Right atrium auricular region (tissue), 2 donors: ENCODE measurements around the gene CHGA. TPM values are rescaled to one million over a fixed set of nuclear protein-coding genes. Genes with fewer than 3 reads are reported as not detected.

ENCODE experiments used
- DNase-seq: peaks from one replicate; pipeline ENCODE4 v3.0.0-alpha.2; 2019; ENCODE audit warnings: low spot score
- H3K27ac ChIP-seq, 2 donors: fragments of 200-600 bp; sonication (generic); 1 replicate in 1 of 2; 2 replicates in 1 of 2; pipeline ENCODE4 v1.5.1; 2016 to 2019
- H3K27me3 ChIP-seq, 2 donors: fragments of 200-600 bp; sonication (generic); one replicate each; pipeline versions ENCODE4 v1.5.1 to v1.6.0; 2017 to 2019
- H3K36me3 ChIP-seq: fragments of 200-600 bp; sonication (generic); one replicate; pipeline ENCODE4 v1.5.1; 2016
- H3K4me1 ChIP-seq, 2 donors: fragments of 200-600 bp; sonication (generic); one replicate each; pipeline versions ENCODE4 v1.5.1 to v1.6.0; 2017 to 2019
- H3K4me3 ChIP-seq, 2 donors: fragments of 200-600 bp; sonication (generic); 1 replicate in 1 of 2; 2 replicates in 1 of 2; pipeline ENCODE4 v1.5.1; 2017 to 2019; ENCODE audit warnings: mild to moderate bottlenecking in 1 of 2, moderate library complexity in 1 of 2
- H3K9me3 ChIP-seq, 2 donors: fragments of 200-600 bp; sonication (generic); one replicate each; pipeline ENCODE4 v1.5.1; 2019
- CTCF ChIP-seq, 2 donors: fragments of 200-600 bp; sonication (generic); IDR thresholded peaks; one replicate each; pipeline ENCODE4 v1.5.1; 2019; ENCODE audit warnings: antibody characterized with exemption in 2 of 2
- total RNA-seq, 2 donors: library from RNA; depleted of rRNA; stranded (reverse); fragments of >200 nt; gene quantifications; one replicate each; pipeline ENCODE4 v1.1.0, GENCODE V29; 2016

CHGA gene
- total RNA-seq, 2 donors from 2014 or later: not detected

- no peak for DNase-seq
- H3K27ac ChIP-seq: no peak overlapping the region
- TF ChIP-seq CTCF (IDR thresholded peaks at IDR 0.05): no peak
- peaks cover 44% of the 10 kb centered on the region for H3K36me3 ChIP-seq
- H3K4me3 ChIP-seq: no peak overlapping the region
- H3K9me3 ChIP-seq: no peaks in the 10 kb centered on the region
- no peaks in the 10 kb centered on the region for H3K27me3 ChIP-seq
- H3K4me1 ChIP-seq: peaks cover 0 to 12% of the 10 kb centered on the region in 2 donors
Measured at GRCh38 chr14:92942136-92942535, 19.2 kb downstream of the CHGA start.

- Histone ChIP-seq H3K4me1 (peaks cover 0 to 12% of the 10 kb centered on the region in 2 donors), H3K27me3 (no peaks in the 10 kb centered on the region), H3K36me3 (peaks cover 41% of the 10 kb centered on the region), H3K4me3 (no peak overlapping the region), H3K9me3 (no peaks in the 10 kb centered on the region), H3K27ac (no peak overlapping the region)
- no peak for DNase-seq
- no peak for TF ChIP-seq CTCF (IDR thresholded peaks at IDR 0.05)
Measured at GRCh38 chr14:92942576-92942975, 19.6 kb downstream of the CHGA start.

GRCh38 chr14:92942976-92943710 lies 20.2 kb downstream of the CHGA start:
- Histone ChIP-seq H3K4me1 (peaks cover 0 to 12% of the 10 kb centered on the region in 2 donors), H3K9me3 (no peaks in the 10 kb centered on the region), H3K27ac (no peak overlapping the region), H3K36me3 (peaks cover 45% of the 10 kb centered on the region), H3K27me3 (no peaks in the 10 kb centered on the region), H3K4me3 (no peak overlapping the region)
- DNase-seq: no peak
- TF ChIP-seq CTCF (IDR thresholded peaks at IDR 0.05): no peak

GRCh38 chr14:92943855-92944570 lies 21.1 kb downstream of the CHGA start:
- no peak overlapping the region for H3K27ac ChIP-seq
- no peaks in the 10 kb centered on the region for H3K27me3 ChIP-seq
- TF ChIP-seq CTCF (IDR thresholded peaks at IDR 0.05): no peak
- no peak for DNase-seq
- no peaks in the 10 kb centered on the region for H3K9me3 ChIP-seq
- H3K4me3 ChIP-seq: no peak overlapping the region
- peaks cover 0 to 12% of the 10 kb centered on the region in 2 donors for H3K4me1 ChIP-seq
- peaks cover 47% of the 10 kb centered on the region for H3K36me3 ChIP-seq

- peaks cover 47% of the 10 kb centered on the region for H3K36me3 ChIP-seq
- DNase-seq: no peak
Measured at GRCh38 chr14:92944976-92945375, 22.0 kb downstream of the CHGA start.

More at GRCh38 chr14:92944976-92945375, 22.0 kb downstream of the CHGA start:
- Histone ChIP-seq H3K4me1 (peaks cover 0 to 17% of the 10 kb centered on the region in 2 donors), H3K9me3 (no peaks in the 10 kb centered on the region), H3K27me3 (no peaks in the 10 kb centered on the region), H3K4me3 (no peak overlapping the region), H3K27ac (no peak overlapping the region)
- TF ChIP-seq CTCF (IDR thresholded peaks at IDR 0.05): no peak
